ENCODE results near the gene AKT3. TPM values are rescaled to one million over a fixed set of nuclear protein-coding genes. Genes with fewer than 3 reads are reported as not detected.

Gene AKT3
- total and polyA plus RNA-seq, 2 of the 8 experiments (the other 6 are each of a cell fraction or from before 2014, with no cell fraction given), result 6.0 to 36.4 TPM

- FAIRE-seq, result no peak
- H3K18ac ChIP-seq (ENCODE audit: extremely low read depth, low read length), result no peak overlapping the region
Measured at GRCh38 chr1:243462929-243463697, 386.9 kb downstream of the AKT3 start.

More at GRCh38 chr1:243462929-243463697, 386.9 kb downstream of the AKT3 start:
- no peak overlapping the region for H3K4me2 ChIP-seq (ENCODE audit: insufficient read depth in 1 of 2, low read depth in 2 of 2, low read length in 2 of 2)
- no peak overlapping the region for H2BK15ac ChIP-seq (ENCODE audit: low read length)
- no peaks in the 10 kb centered on the region for H3K27me3 ChIP-seq (replicated peaks in 1 of 4; ENCODE audit: control insufficient read depth in 3 of 4, extremely low read depth in 1 of 4, insufficient read depth in 3 of 4, low read length in 3 of 4)
- no peak overlapping the region for H3K56ac ChIP-seq (replicated peaks; ENCODE audit: insufficient read length, low read depth, low read length)
- H2AK5ac ChIP-seq (ENCODE audit: low read depth, low read length), result no peak overlapping the region
- H3K4ac ChIP-seq (replicated peaks; ENCODE audit: insufficient read length, low read depth, low read length), result no peak overlapping the region
- TF ChIP-seq, protein P1, sequence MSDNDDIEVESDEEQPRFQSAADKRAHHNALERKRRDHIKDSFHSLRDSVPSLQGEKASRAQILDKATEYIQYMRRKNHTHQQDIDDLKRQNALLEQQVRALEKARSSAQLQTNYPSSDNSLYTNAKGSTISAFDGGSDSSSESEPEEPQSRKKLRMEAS (IDR thresholded peaks at IDR 0.05), result no peak
- TF ChIP-seq BRCA1 (IDR thresholded peaks at IDR 0.05; ENCODE audit: low read depth, low read length) (no peak), KDM1A (IDR thresholded peaks at IDR 0.05; ENCODE audit: borderline replicate concordance, low read length) (no peak), GTF2F1 (IDR thresholded peaks at IDR 0.05; ENCODE audit: borderline replicate concordance, low read depth, low read length) (no peak)
- no peak overlapping the region for H2BK5ac ChIP-seq (ENCODE audit: low read depth, low read length)
- WGBS, 2 experiments (ENCODE audit: extremely low coverage in 1 of 2, insufficient coverage in 1 of 2, insufficient read length in 1 of 2, insufficient replicate concordance in 2 of 2, low coverage in 1 of 2, low lambda C conversion rate in 2 of 2, missing lambda C conversion rate in 1 of 2), result 91% methylated on average over 1 of the region's 1 CpG; no CpG with 5 or more reads in 1 of the 2 experiments
- H3K14ac ChIP-seq (ENCODE audit: insufficient read length), result no peak overlapping the region
- CTCF ChIA-PET (ENCODE audit: partially characterized antibody), result interaction anchor here (1.0 kb wide), 1 partner anchor 264 kb away, joined by 3 read pairs; no protein-coding TSS in a partner anchor
- no peaks in the 10 kb centered on the region for H3K23me2 ChIP-seq (ENCODE audit: low read depth, low read length)
- no peak overlapping the region for H3K23ac ChIP-seq (ENCODE audit: insufficient read length)
- no peak for DNase-seq (ENCODE audit: low read depth in 1 of 2, low spot score in 2 of 2)
- no peak overlapping the region for H3K4me3 ChIP-seq (ENCODE audit: extremely low read depth in 1 of 4, insufficient read depth in 2 of 4, low read depth in 3 of 4, low read length in 4 of 4)
- H4K91ac ChIP-seq (replicated peaks; ENCODE audit: insufficient read length, low read length), result no peak overlapping the region
- H2BK20ac ChIP-seq (ENCODE audit: low read length), result no peak overlapping the region
- H2BK120ac ChIP-seq (replicated peaks; ENCODE audit: low read depth, low read length), result no peak overlapping the region
- H4K20me1 ChIP-seq (replicated peaks in 1 of 2; ENCODE audit: control insufficient read depth in 1 of 2, insufficient read depth in 2 of 2, low read length in 2 of 2), result no peaks in the 10 kb centered on the region
- POLR2A ChIA-PET (ENCODE audit: partially characterized antibody), result interaction anchor here (0.7 kb wide), 1 partner anchor 19 kb away, joined by 3 read pairs; no protein-coding TSS in a partner anchor
- no peaks in the 10 kb centered on the region for H3K79me1 ChIP-seq (ENCODE audit: low read depth, low read length)
- no peaks in the 10 kb centered on the region for H3K79me2 ChIP-seq (ENCODE audit: control insufficient read depth in 1 of 2, insufficient read depth in 2 of 2, low read length in 2 of 2)
- H2AFZ ChIP-seq (ENCODE audit: low read length), result no peak overlapping the region
- H4K5ac ChIP-seq (ENCODE audit: insufficient read length, low read depth, low read length), result no peak overlapping the region
- no peaks in the 10 kb centered on the region for H3K36me3 ChIP-seq (ENCODE audit: control insufficient read depth in 2 of 4, insufficient read depth in 4 of 4, low read length in 3 of 4)
- no peak overlapping the region for H3K9ac ChIP-seq (replicated peaks in 1 of 4; ENCODE audit: extremely low read depth in 1 of 4, low read depth in 3 of 4, low read length in 3 of 4)
- no peaks in the 10 kb centered on the region for H3K9me3 ChIP-seq (ENCODE audit: insufficient read depth in 2 of 2, low read depth in 1 of 2, low read length in 1 of 2)
- no peak overlapping the region for H2BK12ac ChIP-seq (ENCODE audit: low read depth, low read length)
- no peaks in the 10 kb centered on the region for H3K4me1 ChIP-seq (replicated peaks in 1 of 4; ENCODE audit: control insufficient read depth in 3 of 4, insufficient read depth in 4 of 4, low read length in 3 of 4)
- no peak overlapping the region for H3K27ac ChIP-seq (ENCODE audit: low read depth, low read length)
- no peak overlapping the region for H4K8ac ChIP-seq (ENCODE audit: extremely low read depth, insufficient read depth, low read length)

Measured in H1 (cell line).